VCaP (cell line): Measurements from ENCODE around the gene SOWAHD.

Experiments
- H3K27ac ChIP-seq: fragments of 450-650 bp; 2 replicates; pipeline ENCODE4 v1.5.1; 2017
- TF ChIP-seq, protein P1 (sequence below): fragments of 450-650 bp; conservative IDR thresholded peaks from 2 replicates; pipeline ENCODE4 v1.5.1; 2017; ENCODE audit warnings: mild to moderate bottlenecking, moderate library complexity

SOWAHD gene

DNA sequence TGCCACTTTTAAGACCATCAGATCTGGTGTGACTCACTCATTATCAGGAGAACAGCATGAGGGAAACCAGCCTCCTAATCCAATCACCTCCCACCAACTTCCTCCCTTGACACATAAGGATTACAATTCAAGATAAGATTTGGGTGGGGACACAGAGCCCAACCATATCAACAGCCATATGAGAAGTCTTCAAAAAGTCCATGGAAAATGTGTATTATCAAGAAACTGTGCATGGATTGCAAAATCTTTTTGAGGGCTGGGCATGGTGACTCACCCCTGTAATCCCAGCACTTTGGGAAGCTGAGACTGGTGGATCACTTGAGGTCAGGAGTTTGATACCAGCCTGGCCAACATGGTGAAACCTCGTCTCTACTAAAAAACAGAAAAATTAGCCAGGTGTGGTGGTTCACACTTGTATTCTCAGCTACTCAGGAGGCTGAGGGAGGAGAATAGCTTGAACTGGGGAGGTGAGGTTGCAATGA lies 50.8 kb downstream of the SOWAHD start:
- TF ChIP-seq, protein P1, sequence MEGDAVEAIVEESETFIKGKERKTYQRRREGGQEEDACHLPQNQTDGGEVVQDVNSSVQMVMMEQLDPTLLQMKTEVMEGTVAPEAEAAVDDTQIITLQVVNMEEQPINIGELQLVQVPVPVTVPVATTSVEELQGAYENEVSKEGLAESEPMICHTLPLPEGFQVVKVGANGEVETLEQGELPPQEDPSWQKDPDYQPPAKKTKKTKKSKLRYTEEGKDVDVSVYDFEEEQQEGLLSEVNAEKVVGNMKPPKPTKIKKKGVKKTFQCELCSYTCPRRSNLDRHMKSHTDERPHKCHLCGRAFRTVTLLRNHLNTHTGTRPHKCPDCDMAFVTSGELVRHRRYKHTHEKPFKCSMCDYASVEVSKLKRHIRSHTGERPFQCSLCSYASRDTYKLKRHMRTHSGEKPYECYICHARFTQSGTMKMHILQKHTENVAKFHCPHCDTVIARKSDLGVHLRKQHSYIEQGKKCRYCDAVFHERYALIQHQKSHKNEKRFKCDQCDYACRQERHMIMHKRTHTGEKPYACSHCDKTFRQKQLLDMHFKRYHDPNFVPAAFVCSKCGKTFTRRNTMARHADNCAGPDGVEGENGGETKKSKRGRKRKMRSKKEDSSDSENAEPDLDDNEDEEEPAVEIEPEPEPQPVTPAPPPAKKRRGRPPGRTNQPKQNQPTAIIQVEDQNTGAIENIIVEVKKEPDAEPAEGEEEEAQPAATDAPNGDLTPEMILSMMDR = no peak

More for the DNA sequence above, 50.8 kb downstream of the SOWAHD start:
- no peak overlapping the region for H3K27ac ChIP-seq
